B cell (primary cell): ENCODE data around the gene UBE3C. TPM values are rescaled to one million over a fixed set of nuclear protein-coding genes. Genes with fewer than 3 reads are reported as not detected.

Experiments used
- ATAC-seq: fragments of 200-7000 bp; cut with Tn5 transposase; one replicate; pipeline ENCODE4 v1.10.0; 2021; ENCODE audit warnings: low read depth, mild to moderate bottlenecking, moderate number of reproducible peaks, moderate library complexity
- CTCF ChIA-PET: fragments of 350-600 bp; sonication (Branson Sonifier 250); formaldehyde crosslinking; loops from one replicate; lab custom pipeline; 2021; ENCODE audit warnings: antibody characterized with exemption, inconsistent platforms; lab: Charles Lee
- POLR2A ChIA-PET: fragments of 350-600 bp; sonication (Branson Sonifier 250); formaldehyde crosslinking; loops from one replicate; lab custom pipeline; 2021; ENCODE audit warnings: antibody characterized with exemption; lab: Charles Lee
- DNase-seq: peaks from one replicate; pipeline ENCODE4 v3.0.0; 2013
- H2AFZ ChIP-seq: 2 replicates; pipeline ENCODE4 v1.6.1; 2012; ENCODE audit warnings: mild to moderate bottlenecking, low read depth, low read length; ENCODE audit not compliant: insufficient read depth, poor library complexity, severe bottlenecking
- H3K27ac ChIP-seq, 2 donors: 1 replicate in 1 of 2; 2 replicates in 1 of 2; pipeline ENCODE4 v1.5.1; 2012 to 2013; ENCODE audit warnings: low read length in 2 of 2, mild to moderate bottlenecking in 2 of 2, moderate library complexity in 1 of 2
- H3K27me3 ChIP-seq, 4 experiments: fragments of 200-600 bp in 1 of 4; sonication (generic) in 1 of 4; replicated peaks in 1 of 4; 1 replicate in 2 of 4; 2 replicates in 2 of 4; pipeline versions ENCODE4 v1.6.1 to v1.7.0; 2013 to 2016; ENCODE audit warnings: low read length in 3 of 4, mild to moderate bottlenecking in 2 of 4, mixed read lengths in 1 of 4, moderate library complexity in 1 of 4; ENCODE audit not compliant: insufficient read depth in 4 of 4, control insufficient read depth in 3 of 4; ENCODE audit errors: control extremely low read depth in 1 of 4
- H3K36me3 ChIP-seq, 2 experiments: replicated peaks in 1 of 2; 1 replicate in 1 of 2; 2 replicates in 1 of 2; pipeline versions ENCODE4 v1.6.1 to v1.7.1; 2013; ENCODE audit warnings: low read length in 1 of 2; ENCODE audit not compliant: insufficient read depth in 2 of 2, control insufficient read depth in 1 of 2; ENCODE audit errors: control extremely low read depth in 1 of 2, extremely low read depth in 1 of 2
- H3K4me1 ChIP-seq, 2 donors: fragments of 200-600 bp in 1 of 2; sonication (generic) in 1 of 2; 1 replicate in 1 of 2; 2 replicates in 1 of 2; pipeline versions ENCODE4 v1.5.1 to v1.6.1; 2013 to 2017; ENCODE audit warnings: low read length in 2 of 2; ENCODE audit not compliant: control insufficient read depth in 2 of 2, insufficient read depth in 2 of 2
- H3K4me2 ChIP-seq: replicated peaks from 2 replicates; pipeline ENCODE3; 2012; ENCODE audit warnings: mild to moderate bottlenecking, low read depth, low read length; ENCODE audit not compliant: poor library complexity, severe bottlenecking
- H3K4me3 ChIP-seq, 5 experiments: fragments of 200-600 bp in 1 of 5; sonication (generic) in 1 of 5; 1 replicate in 3 of 5; 2 replicates in 2 of 5; pipeline versions ENCODE4 v1.5.1 to v1.7.0; 2011 to 2016; ENCODE audit warnings: low read length in 4 of 5, mild to moderate bottlenecking in 4 of 5, low read depth in 2 of 5, control low read depth in 1 of 5, moderate library complexity in 1 of 5; ENCODE audit not compliant: insufficient read depth in 1 of 5; ENCODE audit errors: control extremely low read depth in 1 of 5, extremely low read depth in 1 of 5
- H3K79me2 ChIP-seq: fragments of 200-600 bp; sonication (generic); one replicate; pipeline ENCODE4 v1.6.0; 2016; ENCODE audit warnings: low read length; ENCODE audit not compliant: control insufficient read depth, insufficient read depth
- H3K9ac ChIP-seq: fragments of 200-600 bp; sonication (generic); 2 replicates; pipeline ENCODE4 v1.6.1; 2017; ENCODE audit warnings: mild to moderate bottlenecking, low read length, moderate library complexity
- H3K9me3 ChIP-seq, 3 donors: one replicate each; pipeline versions ENCODE4 v1.6.1 to v1.7.1; 2013; ENCODE audit warnings: low read length in 2 of 3; ENCODE audit not compliant: control insufficient read depth in 2 of 3, insufficient read depth in 1 of 3; ENCODE audit errors: control extremely low read depth in 1 of 3
- H4K20me1 ChIP-seq: 2 replicates; pipeline ENCODE4 v1.6.0; 2012; ENCODE audit warnings: mild to moderate bottlenecking, low read length; ENCODE audit not compliant: insufficient read depth, control insufficient read depth, poor library complexity, severe bottlenecking
- H3K27ac Mint-ChIP-seq: one replicate; pipeline ENCODE4 v1.8.0; 2021; ENCODE audit warnings: mixed read lengths
- H3K27me3 Mint-ChIP-seq: one replicate; pipeline ENCODE4 v1.8.0; 2021; ENCODE audit warnings: mixed read lengths
- H3K4me1 Mint-ChIP-seq: one replicate; pipeline ENCODE4 v1.8.0; 2021; ENCODE audit warnings: mixed read lengths
- H3K4me3 Mint-ChIP-seq: one replicate; pipeline ENCODE4 v1.8.0; 2021; ENCODE audit warnings: mixed read lengths
- H3K9me3 Mint-ChIP-seq: one replicate; pipeline ENCODE4 v1.8.0; 2022; ENCODE audit warnings: mixed read lengths; ENCODE audit not compliant: insufficient read depth
- EZH2 ChIP-seq: IDR thresholded peaks from 2 replicates; pipeline ENCODE4 v1.6.1; 2012; ENCODE audit warnings: borderline replicate concordance, low read depth, mild to moderate bottlenecking, moderate library complexity, low read length; ENCODE audit not compliant: insufficient read depth, poor library complexity, severe bottlenecking
- WGBS: methylation state at CpG from one replicate; pipeline ENCODE4 v1.1.5; 2013; ENCODE audit warnings: missing lambda C conversion rate; ENCODE audit not compliant: insufficient coverage; 5-methylcytosine and 5-hydroxymethylcytosine counted together
- intact Hi-C: fragments of 100-400 bp; cut with micrococcal nuclease; formaldehyde crosslinking; loops from one replicate; pipeline ENCODE4 v1.10.0; 2022
- polyA plus RNA-seq: library from polyadenylated mRNA; depleted of rRNA; stranded (reverse); fragments of >200 nt; gene quantifications from 2 replicates; pipeline ENCODE4 v1.2.3, GENCODE V29; 2012
- total RNA-seq, 2 donors: library from RNA; stranded (reverse); fragments of 120-200 nt in 1 of 2; gene quantifications; 1 replicate in 1 of 2; 2 replicates in 1 of 2; pipeline versions ENCODE4 v1.2.3 to v1.2.4, GENCODE V29; 2013 to 2022
- TF ChIP-seq, protein P1 (sequence below): fragments of 200-600 bp; IDR thresholded peaks from one replicate; pipeline ENCODE4 v1.8.0; 2022; ENCODE audit warnings: antibody characterized with exemption, mild to moderate bottlenecking

The UBE3C gene
- total and polyA plus RNA-seq, 2 donors (not counting 1 experiment from before 2014, with no cell fraction given), result 17.8 to 66.5 TPM

DNA sequence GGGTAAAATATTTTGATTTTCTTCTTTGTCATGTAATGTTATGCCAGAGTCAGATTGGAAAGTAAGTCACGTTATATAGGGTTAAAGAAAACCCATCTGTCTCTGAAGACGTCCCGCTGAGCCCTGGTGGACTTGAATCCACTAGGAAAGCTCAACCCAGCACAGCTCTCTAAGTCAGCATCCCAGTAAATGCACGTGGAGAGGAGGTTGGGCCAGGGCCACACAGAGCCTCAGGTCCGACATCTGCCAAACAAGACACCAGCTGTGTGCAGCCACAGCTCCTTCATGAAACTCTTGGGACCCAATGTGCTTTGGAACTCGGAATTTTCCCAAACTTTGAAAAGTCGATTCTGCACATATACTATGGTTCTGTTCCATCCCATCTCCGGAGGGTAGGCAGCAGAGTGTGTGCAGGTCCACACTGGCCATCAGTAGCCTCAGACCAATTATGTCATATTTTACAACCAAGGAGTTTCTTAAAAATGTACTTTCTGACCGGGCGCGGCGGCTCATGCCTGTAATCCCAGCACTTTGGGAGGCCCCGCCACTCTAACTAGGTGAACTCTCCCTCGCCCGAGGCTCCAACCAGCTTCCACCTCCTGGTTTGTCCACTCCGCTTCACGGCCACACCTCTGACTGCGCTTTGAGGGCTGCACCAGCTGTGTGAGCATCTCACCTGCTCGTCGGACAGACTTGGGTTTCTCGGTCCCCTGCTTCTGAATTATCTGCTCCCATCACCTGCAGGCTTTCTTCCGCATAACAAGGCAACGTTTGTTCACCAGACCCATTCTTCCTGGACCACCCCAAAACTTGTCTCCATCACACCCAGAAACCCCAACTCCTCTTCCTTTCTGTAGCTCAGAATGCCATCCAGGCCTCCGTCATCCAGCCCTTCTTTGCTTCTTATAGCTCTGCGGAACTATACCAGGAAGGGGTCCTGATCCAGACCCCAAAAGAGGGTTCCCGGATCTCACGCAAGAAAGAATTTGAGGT, 168.4 kb downstream of the UBE3C start:
- CTCF ChIA-PET, result no interaction called here
- POLR2A ChIA-PET, result no interaction called here

More for the DNA sequence above, 168.4 kb downstream of the UBE3C start:
- intact Hi-C loops, result no loop called here
- no peaks in the 10 kb centered on the region for H3K27me3 ChIP-seq
- H3K36me3 ChIP-seq, result no peaks in the 10 kb centered on the region
- Mint-ChIP-seq H3K27me3 (peaks cover 8% of the 10 kb centered on the region), H3K27ac (peak overlapping the region; percentile 20), H3K4me1 (peaks cover 13% of the 10 kb centered on the region), H3K9me3 (no peaks in the 10 kb centered on the region), H3K4me3 (no peak overlapping the region)
- H3K9me3 ChIP-seq, result no peaks in the 10 kb centered on the region
- H2AFZ ChIP-seq, result no peak overlapping the region
- ATAC-seq (no peak), DNase-seq (no peak)
- no peak overlapping the region for H3K9ac ChIP-seq
- TF ChIP-seq EZH2, result no peak
- TF ChIP-seq, protein P1, sequence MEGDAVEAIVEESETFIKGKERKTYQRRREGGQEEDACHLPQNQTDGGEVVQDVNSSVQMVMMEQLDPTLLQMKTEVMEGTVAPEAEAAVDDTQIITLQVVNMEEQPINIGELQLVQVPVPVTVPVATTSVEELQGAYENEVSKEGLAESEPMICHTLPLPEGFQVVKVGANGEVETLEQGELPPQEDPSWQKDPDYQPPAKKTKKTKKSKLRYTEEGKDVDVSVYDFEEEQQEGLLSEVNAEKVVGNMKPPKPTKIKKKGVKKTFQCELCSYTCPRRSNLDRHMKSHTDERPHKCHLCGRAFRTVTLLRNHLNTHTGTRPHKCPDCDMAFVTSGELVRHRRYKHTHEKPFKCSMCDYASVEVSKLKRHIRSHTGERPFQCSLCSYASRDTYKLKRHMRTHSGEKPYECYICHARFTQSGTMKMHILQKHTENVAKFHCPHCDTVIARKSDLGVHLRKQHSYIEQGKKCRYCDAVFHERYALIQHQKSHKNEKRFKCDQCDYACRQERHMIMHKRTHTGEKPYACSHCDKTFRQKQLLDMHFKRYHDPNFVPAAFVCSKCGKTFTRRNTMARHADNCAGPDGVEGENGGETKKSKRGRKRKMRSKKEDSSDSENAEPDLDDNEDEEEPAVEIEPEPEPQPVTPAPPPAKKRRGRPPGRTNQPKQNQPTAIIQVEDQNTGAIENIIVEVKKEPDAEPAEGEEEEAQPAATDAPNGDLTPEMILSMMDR, result no peak
- no peaks in the 10 kb centered on the region for H4K20me1 ChIP-seq
- no peak overlapping the region for H3K4me2 ChIP-seq
- no peaks in the 10 kb centered on the region for H3K79me2 ChIP-seq
- no peak overlapping the region for H3K27ac ChIP-seq
- 89% methylated on average over 27 of the region's 27 CpGs for WGBS
- peaks cover 3 to 8% of the 10 kb centered on the region in 2 donors for H3K4me1 ChIP-seq
- H3K4me3 ChIP-seq, result no peak overlapping the region
